ENCODE measurements around the gene C12orf57.
A peak's percentile ranks its signal among the peaks of the same experiment; 100 is the strongest.

The C12orf57 gene

GRCh38 chr12:6935371-6936193 is 8.2 kb upstream of the C12orf57 start:
- DNase-seq (ENCODE audit: low spot score): no peak
- peak overlapping the region in 1 of 2 donors; percentile 95 for H3K27ac ChIP-seq
- no peak for TF ChIP-seq CTCF (IDR thresholded peaks at IDR 0.05)
- no peak overlapping the region for H3K4me3 ChIP-seq

- TF ChIP-seq CTCF (IDR thresholded peaks at IDR 0.05): no peak
- H3K27ac ChIP-seq: peak overlapping the region; percentile 92 to 95
- H3K4me3 ChIP-seq: no peak overlapping the region
Measured at GRCh38 chr12:6936194-6936635, 7.6 kb upstream of the C12orf57 start.

GRCh38 chr12:6936636-6937480 is 7.0 kb upstream of the C12orf57 start:
- H3K4me3 ChIP-seq: peak overlapping the region; percentile 89
- peak overlapping the region; percentile 92 to 95 for H3K27ac ChIP-seq
- no peak for DNase-seq (ENCODE audit: low spot score)
- TF ChIP-seq CTCF (IDR thresholded peaks at IDR 0.05): no peak

More at GRCh38 chr12:6936194-6936635, 7.6 kb upstream of the C12orf57 start:
- no peak for DNase-seq (ENCODE audit: low spot score)

- Histone ChIP-seq H3K27ac (peak overlapping the region; percentile 92 to 95), H3K4me3 (peak overlapping the region; percentile 89)
- DNase-seq (ENCODE audit: low spot score): peak; percentile 95
- peak; percentile 95 for TF ChIP-seq CTCF (IDR thresholded peaks at IDR 0.05)
Measured at GRCh38 chr12:6937481-6938352, 6.1 kb upstream of the C12orf57 start.

GRCh38 chr12:6938353-6939190 is 5.2 kb upstream of the C12orf57 start:
- DNase-seq (ENCODE audit: low spot score): no peak
- Histone ChIP-seq H3K4me3 (peak overlapping the region; percentile 89), H3K27ac (peak overlapping the region; percentile 92 to 95)
- no peak for TF ChIP-seq CTCF (IDR thresholded peaks at IDR 0.05)

GRCh38 chr12:6939191-6939540 is 4.7 kb upstream of the C12orf57 start:
- H3K4me3 ChIP-seq: no peak overlapping the region
- H3K27ac ChIP-seq: peak overlapping the region in 1 of 2 donors; percentile 95
- no peak for TF ChIP-seq CTCF (IDR thresholded peaks at IDR 0.05)
- DNase-seq (ENCODE audit: low spot score): no peak

All from coronary artery (tissue), 2 donors.